ENCODE measurements around the gene NRCAM.

DNA sequence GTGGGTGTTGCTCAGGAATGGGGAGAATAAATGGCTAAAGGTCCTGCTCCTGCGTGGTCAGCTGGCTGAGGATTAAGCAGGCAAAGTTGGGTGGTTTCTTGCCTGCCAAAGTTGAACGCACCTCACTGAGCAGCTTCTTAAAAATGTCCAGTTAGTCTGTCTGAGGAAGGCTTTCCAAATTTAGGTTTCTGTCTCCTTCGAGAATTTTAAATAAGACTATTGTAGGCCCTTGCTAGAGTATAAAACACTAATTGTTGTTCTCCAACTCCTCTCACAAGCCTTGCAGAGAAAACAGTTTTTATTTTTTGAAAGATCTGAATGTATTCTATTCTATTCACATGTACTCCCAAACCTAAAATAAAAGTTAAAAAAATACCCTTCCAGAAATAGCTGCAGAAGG is 204.1 kb downstream of the NRCAM start:
- no peak for TF ChIP-seq GLIS3 (CRISPR knock-in tag; IDR thresholded peaks at IDR 0.05)
- no peak for TF ChIP-seq ZFP30 (CRISPR knock-in tag; IDR thresholded peaks at IDR 0.05)
- TF ChIP-seq, protein P1, sequence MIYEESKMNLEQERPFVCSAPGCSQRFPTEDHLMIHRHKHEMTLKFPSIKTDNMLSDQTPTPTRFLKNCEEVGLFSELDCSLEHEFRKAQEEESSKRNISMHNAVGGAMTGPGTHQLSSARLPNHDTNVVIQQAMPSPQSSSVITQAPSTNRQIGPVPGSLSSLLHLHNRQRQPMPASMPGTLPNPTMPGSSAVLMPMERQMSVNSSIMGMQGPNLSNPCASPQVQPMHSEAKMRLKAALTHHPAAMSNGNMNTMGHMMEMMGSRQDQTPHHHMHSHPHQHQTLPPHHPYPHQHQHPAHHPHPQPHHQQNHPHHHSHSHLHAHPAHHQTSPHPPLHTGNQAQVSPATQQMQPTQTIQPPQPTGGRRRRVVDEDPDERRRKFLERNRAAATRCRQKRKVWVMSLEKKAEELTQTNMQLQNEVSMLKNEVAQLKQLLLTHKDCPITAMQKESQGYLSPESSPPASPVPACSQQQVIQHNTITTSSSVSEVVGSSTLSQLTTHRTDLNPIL (CRISPR knock-in tag; IDR thresholded peaks at IDR 0.05; ENCODE audit: low read depth): no peak
- no peak for TF ChIP-seq RARB (CRISPR knock-in tag; IDR thresholded peaks at IDR 0.05)
- no peak for TF ChIP-seq ZNF8 (CRISPR knock-in tag; IDR thresholded peaks at IDR 0.05)
- TF ChIP-seq, protein P2, sequence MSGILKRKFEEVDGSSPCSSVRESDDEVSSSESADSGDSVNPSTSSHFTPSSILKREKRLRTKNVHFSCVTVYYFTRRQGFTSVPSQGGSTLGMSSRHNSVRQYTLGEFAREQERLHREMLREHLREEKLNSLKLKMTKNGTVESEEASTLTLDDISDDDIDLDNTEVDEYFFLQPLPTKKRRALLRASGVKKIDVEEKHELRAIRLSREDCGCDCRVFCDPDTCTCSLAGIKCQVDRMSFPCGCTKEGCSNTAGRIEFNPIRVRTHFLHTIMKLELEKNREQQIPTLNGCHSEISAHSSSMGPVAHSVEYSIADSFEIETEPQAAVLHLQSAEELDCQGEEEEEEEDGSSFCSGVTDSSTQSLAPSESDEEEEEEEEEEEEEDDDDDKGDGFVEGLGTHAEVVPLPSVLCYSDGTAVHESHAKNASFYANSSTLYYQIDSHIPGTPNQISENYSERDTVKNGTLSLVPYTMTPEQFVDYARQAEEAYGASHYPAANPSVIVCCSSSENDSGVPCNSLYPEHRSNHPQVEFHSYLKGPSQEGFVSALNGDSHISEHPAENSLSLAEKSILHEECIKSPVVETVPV (CRISPR knock-in tag; IDR thresholded peaks at IDR 0.05): no peak
- TF ChIP-seq PPARA (CRISPR knock-in tag; IDR thresholded peaks at IDR 0.05; ENCODE audit: borderline replicate concordance): no peak
- no peak for TF ChIP-seq ESRRG (CRISPR knock-in tag; IDR thresholded peaks at IDR 0.05)
